GM21381 (cell line): ENCODE data around the gene HEATR5A.
A peak's percentile ranks its signal among the peaks of the same experiment; 100 is the strongest.
"Not testable (repeated sequence)": the region's sequence is repeated elsewhere in the genome, so short reads cannot be mapped to it uniquely, and the experiment has no call there.

ENCODE experiments used
- ATAC-seq: cut with Tn5 transposase; IDR thresholded peaks from one replicate; pipeline ENCODE4 v1.9.1; 2021; ENCODE audit warnings: mild to moderate bottlenecking, moderate library complexity; ENCODE audit not compliant: unreplicated experiment

Gene HEATR5A

DNA sequence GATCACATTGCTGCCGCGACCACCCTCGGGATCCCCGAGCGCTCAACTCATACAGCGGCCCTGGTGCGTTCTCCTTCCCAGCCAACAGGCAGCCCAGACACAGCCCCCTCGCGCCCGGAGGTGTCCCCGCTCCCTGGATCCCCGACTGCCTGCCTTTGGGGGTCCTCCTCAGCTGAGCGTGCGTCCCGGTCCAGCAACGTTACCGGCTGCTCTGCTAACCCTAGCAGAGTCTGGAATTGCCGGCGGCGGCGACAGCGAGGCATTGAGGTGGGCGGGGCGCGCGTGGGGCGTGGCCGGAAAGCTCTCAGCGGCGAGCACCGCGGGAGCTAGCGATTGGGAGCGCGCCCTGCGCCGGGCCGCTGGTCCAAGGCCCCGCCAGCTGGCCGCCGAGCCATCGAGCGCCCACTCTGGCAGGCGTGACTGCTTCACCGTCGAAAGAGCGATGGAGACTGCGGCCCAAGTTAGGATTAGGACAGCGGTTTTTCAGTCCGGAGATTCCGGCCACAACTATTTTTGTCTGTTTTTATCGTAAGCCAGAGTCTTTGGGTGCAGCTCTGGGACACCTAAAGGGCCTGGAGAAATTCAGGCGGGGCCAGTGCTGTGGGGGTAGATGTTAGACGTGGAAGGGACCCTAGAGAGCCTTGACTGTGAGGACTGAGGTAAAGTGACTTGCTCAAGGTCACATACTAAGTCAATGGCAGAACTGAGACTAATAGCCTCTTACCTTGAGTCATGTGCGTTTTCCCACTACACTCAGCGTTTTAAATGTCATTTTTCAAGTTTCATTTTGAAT is at the start of gene HEATR5A:
HEATR5A (minus strand) TSS at position 232 of the 793 bp plus-strand sequence. CDS start 17,575 bp downstream, outside the sequence.
- ATAC-seq, result peak; percentile 93

GRCh38 chr14:31466554-31466953 is 46.2 kb upstream of the HEATR5A start:
- ATAC-seq, result no peak

DNA sequence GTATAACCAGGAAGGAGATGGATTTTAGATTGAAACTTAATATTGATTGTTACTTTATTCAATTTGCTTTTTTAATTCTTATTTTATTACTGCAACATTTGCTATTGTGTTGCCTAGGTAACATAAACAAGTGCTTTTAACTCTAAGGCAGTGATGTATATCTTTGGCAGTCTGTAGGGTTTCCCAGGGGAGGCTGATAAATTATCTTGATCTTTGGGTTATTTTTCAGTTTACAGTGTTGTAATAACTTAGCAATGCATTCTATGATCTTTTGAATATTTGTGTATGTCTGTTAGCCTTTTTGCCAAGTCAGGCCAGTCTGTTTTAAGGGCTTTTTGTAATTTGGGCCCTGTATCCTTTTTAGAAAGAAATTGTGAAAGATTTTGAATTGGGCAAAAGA is 44.8 kb upstream of the HEATR5A start:
- no peak for ATAC-seq

- ATAC-seq, result not testable (repeated sequence)
Measured at GRCh38 chr14:31462450-31462849, 42.1 kb upstream of the HEATR5A start.

DNA sequence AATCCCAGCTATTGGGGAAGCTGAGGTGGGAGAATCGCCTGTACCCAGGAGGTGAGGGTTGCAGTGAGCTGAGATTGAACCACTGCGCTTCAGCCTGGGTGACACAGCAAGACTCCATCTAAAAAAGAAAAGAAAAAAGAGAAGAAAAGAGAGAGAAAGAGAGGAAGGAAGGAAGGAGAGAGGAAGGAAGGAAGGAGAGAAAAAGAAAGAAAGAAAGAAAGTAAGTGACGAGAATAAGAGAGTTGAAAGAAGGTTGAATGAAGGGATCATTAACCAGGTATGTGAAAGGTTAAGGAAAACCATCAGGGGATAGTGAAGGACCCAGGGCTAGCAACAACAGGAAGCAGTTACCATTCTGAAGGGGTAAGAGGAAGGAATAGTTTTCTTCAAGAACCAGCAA is 41.2 kb upstream of the HEATR5A start:
- no peak for ATAC-seq

- ATAC-seq, result no peak
Measured at GRCh38 chr14:31457665-31458659, 37.6 kb upstream of the HEATR5A start.

GRCh38 chr14:31456841-31457664 is 36.7 kb upstream of the HEATR5A start, which contains the start of gene DTD2:
DTD2 (minus strand) TSS chr14:31457506; CDS start chr14:31457393, 113 bp downstream.
- ATAC-seq, result peak; percentile 98

GRCh38 chr14:31449971-31450610 is 29.7 kb upstream of the HEATR5A start:
- no peak for ATAC-seq

DNA sequence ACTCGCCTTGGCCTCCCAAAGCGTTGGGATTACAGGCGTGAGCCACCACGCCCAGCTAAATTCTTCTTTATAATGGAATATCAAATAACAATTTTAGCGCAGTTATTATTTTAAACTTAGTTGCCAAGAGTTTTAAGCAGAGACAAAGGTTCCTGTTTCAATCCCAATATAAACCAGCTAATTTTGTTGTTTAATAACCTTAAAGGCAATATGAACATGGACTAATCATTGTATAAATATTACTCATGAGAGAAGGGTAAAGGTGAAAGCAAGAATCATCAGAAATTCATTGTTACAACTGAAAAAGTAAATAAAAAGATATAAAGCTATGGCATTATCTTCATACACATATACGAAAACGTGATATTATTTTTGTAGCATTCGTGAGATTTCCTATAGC is 28.8 kb upstream of the HEATR5A start:
- no peak for ATAC-seq

DNA sequence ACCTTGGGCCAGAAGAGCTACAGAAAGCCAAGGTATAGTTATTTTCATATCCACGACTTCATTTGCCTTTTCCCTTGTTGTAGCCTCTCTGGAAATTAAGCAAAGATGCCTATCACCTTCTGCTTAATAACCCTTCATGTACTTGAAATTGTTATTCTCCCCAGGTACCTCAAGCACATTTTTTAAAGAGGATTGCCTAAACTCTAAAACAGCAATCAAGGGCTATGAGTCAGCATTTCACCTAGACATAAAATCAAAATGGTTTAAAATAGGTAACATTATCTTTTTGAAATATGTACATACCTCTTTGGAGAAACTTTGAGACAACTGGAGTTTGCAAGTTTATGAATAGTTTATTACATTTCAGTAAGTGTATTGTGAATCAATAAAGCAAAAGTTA is 25.4 kb upstream of the HEATR5A start:
- ATAC-seq, result no peak

GRCh38 chr14:31442284-31442683 is 21.9 kb upstream of the HEATR5A start:
- ATAC-seq, result no peak

GRCh38 chr14:31441273-31442111 is 21.1 kb upstream of the HEATR5A start:
- ATAC-seq, result no peak

DNA sequence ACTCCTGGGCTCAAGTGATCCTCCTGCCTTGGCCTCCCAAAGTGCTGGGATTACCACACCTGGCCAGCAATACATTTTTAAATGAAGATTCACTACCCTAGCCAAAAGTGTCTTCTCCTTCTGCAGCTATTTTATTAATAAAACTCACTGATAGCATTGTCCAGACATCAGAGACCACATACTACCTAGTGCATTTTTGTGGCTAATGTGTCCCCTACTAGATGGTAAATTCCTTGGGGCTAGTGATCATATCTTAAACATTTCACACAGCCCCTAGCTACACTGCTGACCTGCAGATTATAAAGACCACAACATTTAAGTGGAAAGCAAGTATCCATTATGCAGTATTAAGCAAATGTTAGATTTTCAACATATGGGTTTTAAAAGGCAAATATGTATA is 19.9 kb upstream of the HEATR5A start:
- ATAC-seq, result no peak

DNA sequence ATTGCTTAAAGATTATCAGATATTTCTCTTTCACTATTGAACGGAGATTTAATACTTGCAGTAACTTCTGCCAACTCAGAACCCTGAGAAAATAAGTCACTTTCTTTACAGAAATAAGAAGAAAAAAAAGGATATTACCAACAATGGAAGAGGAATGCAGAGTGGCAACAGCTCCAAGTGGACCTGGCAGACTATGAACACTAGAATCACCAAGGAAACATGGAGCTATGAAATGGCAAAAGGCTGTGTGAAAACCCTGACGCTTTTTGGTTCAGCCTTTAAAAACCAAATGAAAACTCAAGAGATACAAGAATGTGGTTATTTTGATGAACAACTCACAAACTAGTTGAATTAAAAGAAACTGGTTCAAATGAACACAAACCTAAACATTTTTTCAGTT is 19.2 kb upstream of the HEATR5A start:
- ATAC-seq, result no peak

GRCh38 chr14:31437045-31437691 is 16.8 kb upstream of the HEATR5A start:
- ATAC-seq, result not testable (repeated sequence)

- ATAC-seq, result no peak
Measured at GRCh38 chr14:31435276-31435675, 14.9 kb upstream of the HEATR5A start.

DNA sequence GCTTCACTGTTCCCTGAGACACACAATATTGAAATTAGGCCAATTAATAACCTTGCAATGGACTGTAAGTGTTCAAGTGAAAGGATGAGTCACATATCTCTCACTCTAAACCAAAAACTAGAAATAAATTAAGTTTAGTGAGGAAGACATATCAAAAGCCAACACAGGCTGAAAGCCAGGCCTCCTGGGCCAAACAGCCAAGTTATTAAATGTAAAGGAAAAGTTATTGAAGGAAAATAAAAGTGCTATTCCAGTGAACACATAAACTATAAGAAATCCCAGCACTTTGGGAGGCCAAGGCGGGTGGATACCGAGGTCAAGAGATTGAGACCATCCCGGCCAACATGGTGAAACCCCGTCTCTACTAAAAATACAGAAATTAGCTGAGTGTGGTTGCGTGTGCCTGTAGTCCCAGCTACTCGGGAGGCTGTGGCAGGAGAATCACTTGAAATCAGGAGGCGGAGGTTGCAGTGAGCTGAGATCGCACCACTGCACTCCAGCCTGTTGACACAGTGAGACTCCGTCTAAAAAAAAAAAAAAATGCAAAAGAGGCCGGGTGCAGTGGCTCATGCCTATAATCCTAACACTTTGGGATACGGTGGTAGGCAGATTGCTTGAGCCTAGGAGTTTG is 10.4 kb upstream of the HEATR5A start:
- ATAC-seq, result no peak

DNA sequence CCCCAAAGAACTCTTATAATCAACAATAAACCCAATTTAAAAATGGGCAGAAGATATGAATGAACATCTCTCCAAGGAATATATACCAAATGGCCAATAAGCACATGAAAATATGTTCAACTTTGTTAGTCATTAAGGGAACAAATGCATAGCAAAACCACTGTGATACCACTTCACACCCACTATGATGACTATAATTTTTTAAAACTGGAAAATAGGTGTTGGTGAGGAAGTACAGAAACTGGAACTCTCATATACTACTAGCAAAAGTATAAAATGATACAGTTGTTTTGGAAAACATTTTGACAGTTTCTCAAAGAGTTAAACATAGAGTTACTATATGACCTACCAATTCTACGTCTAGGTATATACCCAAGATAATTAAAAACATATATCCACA is 9.4 kb upstream of the HEATR5A start:
- ATAC-seq, result no peak
